H1 (cell line): ENCODE measurements around the gene TGOLN2. TPM values are rescaled to one million over a fixed set of nuclear protein-coding genes. Genes with fewer than 3 reads are reported as not detected.

Source experiments
- CTCF ChIA-PET: fragments of 300-600 bp; sonication (Branson Sonifier 250); formaldehyde crosslinking; loops from one replicate; lab custom pipeline; 2021; ENCODE audit not compliant: partially characterized antibody; lab: Charles Lee
- POLR2A ChIA-PET: fragments of 300-600 bp; sonication (Branson Sonifier 250); formaldehyde crosslinking; loops from one replicate; lab custom pipeline; 2021; ENCODE audit warnings: inconsistent platforms; ENCODE audit not compliant: partially characterized antibody; lab: Charles Lee
- DNase-seq, 2 experiments: peaks; one replicate each; pipeline versions ENCODE4 v3.0.0 to v3.0.0-alpha.2; 2010 to 2022; ENCODE audit warnings: low spot score in 2 of 2, low read depth in 1 of 2, mixed read lengths in 1 of 2
- FAIRE-seq: peaks from 2 replicates; lab custom pipeline; 2011; peaks lifted over from hg19 to GRCh38; lab: Jason Lieb, UNC
- H2AFZ ChIP-seq: 2 replicates; pipeline ENCODE4 v1.8.1; 2012; ENCODE audit warnings: low read length, inconsistent platforms
- H2AK5ac ChIP-seq: 2 replicates; pipeline ENCODE4 v1.6.1; 2013; ENCODE audit warnings: low read depth, low read length
- H2BK120ac ChIP-seq: replicated peaks from 2 replicates; pipeline ENCODE3; 2013; ENCODE audit warnings: low read depth, low read length, inconsistent platforms
- H2BK12ac ChIP-seq: 2 replicates; pipeline ENCODE4 v1.6.1; 2013; ENCODE audit warnings: low read depth, low read length
- H2BK15ac ChIP-seq: 2 replicates; pipeline ENCODE4 v1.6.1; 2013; ENCODE audit warnings: low read length
- H2BK20ac ChIP-seq: 2 replicates; pipeline ENCODE4 v1.6.1; 2013; ENCODE audit warnings: low read length
- H2BK5ac ChIP-seq: 2 replicates; pipeline ENCODE4 v1.6.1; 2013; ENCODE audit warnings: low read depth, low read length
- H3K14ac ChIP-seq: 2 replicates; pipeline ENCODE4 v1.6.1; 2013; ENCODE audit warnings: inconsistent platforms; ENCODE audit not compliant: insufficient read length
- H3K18ac ChIP-seq: 2 replicates; pipeline ENCODE4 v1.6.1; 2013; ENCODE audit warnings: low read length; ENCODE audit errors: extremely low read depth
- H3K23ac ChIP-seq: 2 replicates; pipeline ENCODE4 v1.6.1; 2013; ENCODE audit warnings: inconsistent platforms; ENCODE audit not compliant: insufficient read length
- H3K23me2 ChIP-seq: 2 replicates; pipeline ENCODE4 v1.6.1; 2013; ENCODE audit warnings: low read depth, low read length
- H3K27ac ChIP-seq: 2 replicates; pipeline ENCODE4 v1.6.1; 2011; ENCODE audit warnings: low read depth, low read length, inconsistent platforms
- H3K27me3 ChIP-seq, 4 experiments: replicated peaks in 1 of 4; 1 replicate in 1 of 4; 2 replicates in 3 of 4; pipeline versions ENCODE4 v1.6.1 to v1.8.1; 2011 to 2013; ENCODE audit warnings: low read length in 3 of 4, mild to moderate bottlenecking in 3 of 4, inconsistent platforms in 2 of 4, mixed read lengths in 2 of 4, moderate library complexity in 1 of 4; ENCODE audit not compliant: control insufficient read depth in 3 of 4, insufficient read depth in 3 of 4; ENCODE audit errors: extremely low read depth in 1 of 4
- H3K36me3 ChIP-seq, 4 experiments: 2 replicates each; pipeline versions ENCODE4 v1.6.1 to v1.8.1; 2011 to 2013; ENCODE audit warnings: mild to moderate bottlenecking in 4 of 4, low read length in 3 of 4, moderate library complexity in 2 of 4, control low read depth in 1 of 4, inconsistent platforms in 1 of 4; ENCODE audit not compliant: insufficient read depth in 4 of 4, control insufficient read depth in 2 of 4
- H3K4ac ChIP-seq: replicated peaks from 2 replicates; pipeline ENCODE3; 2013; ENCODE audit warnings: low read length, low read depth, mixed read lengths, inconsistent platforms; ENCODE audit not compliant: insufficient read length
- H3K4me1 ChIP-seq, 4 experiments: replicated peaks in 1 of 4; 1 replicate in 1 of 4; 2 replicates in 3 of 4; pipeline versions ENCODE4 v1.6.1 to v1.8.1; 2011 to 2013; ENCODE audit warnings: low read length in 3 of 4, inconsistent platforms in 2 of 4, mixed read lengths in 1 of 4; ENCODE audit not compliant: insufficient read depth in 4 of 4, control insufficient read depth in 3 of 4
- H3K4me2 ChIP-seq, 2 experiments: 2 replicates each; pipeline versions ENCODE4 v1.6.1 to v1.8.1; 2011 to 2013; ENCODE audit warnings: low read depth in 2 of 2, low read length in 2 of 2, control low read depth in 1 of 2, inconsistent platforms in 1 of 2, mild to moderate bottlenecking in 1 of 2; ENCODE audit not compliant: insufficient read depth in 1 of 2
- H3K4me3 ChIP-seq, 4 experiments: fragments of 200-600, 300-600 bp in 1 of 4; sonication (generic), shearing (Covaris generic), sonication (Bioruptor Twin) in 1 of 4; 2 replicates each; pipeline versions ENCODE4 v1.5.1 to v1.8.1; 2011 to 2016; ENCODE audit warnings: low read length in 4 of 4, low read depth in 3 of 4, control low read depth in 2 of 4, inconsistent platforms in 2 of 4, mild to moderate bottlenecking in 2 of 4, mixed read lengths in 1 of 4, moderate library complexity in 1 of 4; ENCODE audit not compliant: insufficient read depth in 2 of 4; ENCODE audit errors: extremely low read depth in 1 of 4
- H3K56ac ChIP-seq: replicated peaks from 2 replicates; pipeline ENCODE3; 2013; ENCODE audit warnings: low read depth, mild to moderate bottlenecking, mixed read lengths, low read length, inconsistent platforms; ENCODE audit not compliant: insufficient read length
- H3K79me1 ChIP-seq: 2 replicates; pipeline ENCODE4 v1.6.1; 2013; ENCODE audit warnings: low read depth, low read length, control low read depth
- H3K79me2 ChIP-seq, 2 experiments: 2 replicates each; pipeline versions ENCODE4 v1.6.1 to v1.8.1; 2012 to 2013; ENCODE audit warnings: low read length in 2 of 2, mild to moderate bottlenecking in 2 of 2, inconsistent platforms in 1 of 2; ENCODE audit not compliant: insufficient read depth in 2 of 2, control insufficient read depth in 1 of 2
- H3K9ac ChIP-seq, 4 experiments: replicated peaks in 1 of 4; 1 replicate in 1 of 4; 2 replicates in 3 of 4; pipeline versions ENCODE4 v1.6.1 to v1.8.1; 2011 to 2013; ENCODE audit warnings: low read depth in 3 of 4, low read length in 3 of 4, control low read depth in 2 of 4, mild to moderate bottlenecking in 2 of 4, moderate library complexity in 2 of 4, inconsistent platforms in 1 of 4; ENCODE audit errors: extremely low read depth in 1 of 4
- H3K9me3 ChIP-seq, 2 experiments: 2 replicates each; pipeline versions ENCODE4 v1.6.1 to v1.8.1; 2012 to 2013; ENCODE audit warnings: mild to moderate bottlenecking in 2 of 2, moderate library complexity in 2 of 2, control low read depth in 1 of 2, inconsistent platforms in 1 of 2, low read depth in 1 of 2, low read length in 1 of 2, mixed read lengths in 1 of 2; ENCODE audit not compliant: insufficient read depth in 2 of 2
- H4K20me1 ChIP-seq, 2 experiments: replicated peaks in 1 of 2; 2 replicates each; pipeline versions ENCODE3 to v1.8.1; 2011 to 2013; ENCODE audit warnings: inconsistent platforms in 2 of 2, low read length in 2 of 2, mild to moderate bottlenecking in 1 of 2; ENCODE audit not compliant: insufficient read depth in 2 of 2, control insufficient read depth in 1 of 2
- H4K5ac ChIP-seq: 2 replicates; pipeline ENCODE4 v1.6.1; 2013; ENCODE audit warnings: low read length, low read depth, mixed read lengths, inconsistent platforms; ENCODE audit not compliant: insufficient read length
- H4K8ac ChIP-seq: 2 replicates; pipeline ENCODE4 v1.8.0; 2013; ENCODE audit warnings: mild to moderate bottlenecking, moderate library complexity, low read length, inconsistent platforms; ENCODE audit not compliant: insufficient read depth; ENCODE audit errors: extremely low read depth
- H4K91ac ChIP-seq: replicated peaks from 2 replicates; pipeline ENCODE3; 2013; ENCODE audit warnings: low read length, mixed read lengths, inconsistent platforms; ENCODE audit not compliant: insufficient read length
- CHD2 ChIP-seq: IDR thresholded peaks from 2 replicates; pipeline ENCODE4 v1.6.1; 2012; ENCODE audit warnings: low read length, improper control_type of control experiment
- HDAC2 ChIP-seq, 2 experiments: fragments of 300-600 bp in 1 of 2; sonication (generic) in 1 of 2; IDR thresholded peaks; 2 replicates each; pipeline ENCODE4 v1.6.1; 2011 to 2012; ENCODE audit warnings: low read depth in 2 of 2, low read length in 2 of 2, mild to moderate bottlenecking in 2 of 2, moderate library complexity in 2 of 2, borderline replicate concordance in 1 of 2, inconsistent platforms in 1 of 2
- KDM1A ChIP-seq: fragments of 200-600, 300-600 bp; sonication (generic); IDR thresholded peaks from 2 replicates; pipeline ENCODE4 v1.7.1; 2016; ENCODE audit warnings: mild to moderate bottlenecking, low read length, borderline replicate concordance
- KDM4A ChIP-seq: IDR thresholded peaks from one replicate; pipeline ENCODE4 v1.7.1; 2012; ENCODE audit warnings: low read depth, mild to moderate bottlenecking, moderate library complexity, low read length, inconsistent platforms; ENCODE audit not compliant: severe bottlenecking
- MAFK ChIP-seq: IDR thresholded peaks from 2 replicates; pipeline ENCODE4 v1.6.1; 2012; ENCODE audit warnings: low read depth, mild to moderate bottlenecking, improper control_type of control experiment, low read length
- POU5F1 ChIP-seq: IDR thresholded peaks from 2 replicates; pipeline ENCODE4 v1.6.1; 2011; ENCODE audit warnings: low read depth, mild to moderate bottlenecking, low read length, moderate library complexity
- SP4 ChIP-seq: IDR thresholded peaks from 2 replicates; pipeline ENCODE4 v1.6.1; 2012; ENCODE audit warnings: low read length, inconsistent platforms
- USF2 ChIP-seq: IDR thresholded peaks from 2 replicates; pipeline ENCODE4 v1.6.1; 2011; ENCODE audit warnings: low read length, improper control_type of control experiment
- WGBS, 2 experiments: shearing (Covaris generic) in 1 of 2; methylation state at CpG; one replicate each; pipeline versions ENCODE4 v1.1.6 to v1.1.7; 2013 to 2015; ENCODE audit warnings: low lambda C conversion rate in 2 of 2, mixed read lengths in 2 of 2, inconsistent platforms in 1 of 2, low coverage in 1 of 2, missing lambda C conversion rate in 1 of 2; ENCODE audit not compliant: insufficient replicate concordance in 2 of 2, insufficient coverage in 1 of 2, insufficient read length in 1 of 2; ENCODE audit errors: extremely low coverage in 1 of 2, missing lambda C conversion rate in 1 of 2; 5-methylcytosine and 5-hydroxymethylcytosine counted together
- polyA plus RNA-seq, 7 experiments: library from polyadenylated mRNA; depleted of rRNA in 3 of 7; stranded (reverse) in 5 of 7; unstranded in 2 of 7; fragments of >200 nt in 5 of 7; fragments of 200-250 nt in 2 of 7; gene quantifications; 1 replicate in 5 of 7; 2 replicates in 1 of 7; 4 replicates in 1 of 7; pipeline versions ENCODE4 v1.2.1 to v1.2.3, GENCODE V29; 2011 to 2013; ENCODE audit warnings: missing spikeins in 2 of 7, mixed read lengths in 2 of 7
- total RNA-seq: library from RNA; stranded (reverse); fragmentation: NEBNext Ultra II Directional; extraction: Animal tissue kit (Norgen Biotek cat#: 25700); gene quantifications from 2 replicates; pipeline ENCODE4 v1.2.1, GENCODE V29; 2021
- TF ChIP-seq, protein P1 (sequence below): IDR thresholded peaks from 2 replicates; pipeline ENCODE4 v1.6.1; 2012; ENCODE audit warnings: inconsistent platforms

TGOLN2 gene
- total and polyA plus RNA-seq, 2 of the 8 experiments (the other 6 are each of a cell fraction or from before 2014, with no cell fraction given): 33.9 to 38.9 TPM

- Histone ChIP-seq H4K8ac (no peak overlapping the region), H2AFZ (no peak overlapping the region), H3K9me3 (no peaks in the 10 kb centered on the region; a peak in 1 of 4 replicates), H3K4me2 (no peak overlapping the region), H3K23ac (no peak overlapping the region), H3K56ac (no peak overlapping the region), H2BK15ac (no peak overlapping the region; the same call in 1 of the 2 replicates), H3K4ac (no peak overlapping the region), H3K36me3 (peaks cover 0 to 3% (median 0%) of the 10 kb centered on the region in 4 experiments; a peak in 1 of 8 replicates), H2BK5ac (no peak overlapping the region), H4K20me1 (peaks cover 0 to 3% of the 10 kb centered on the region in 2 experiments), H3K4me3 (no peak overlapping the region), H2BK20ac (no peak overlapping the region), H4K5ac (no peak overlapping the region), H2BK12ac (no peak overlapping the region), H4K91ac (no peak overlapping the region), H3K23me2 (peaks cover 15% of the 10 kb centered on the region), H3K4me1 (peaks cover 0 to 11% (median 6%) of the 10 kb centered on the region in 4 experiments; a peak in 6 of 7 replicates), H3K27me3 (no peaks in the 10 kb centered on the region; a peak in 1 of 7 replicates), H2AK5ac (no peak overlapping the region), H3K9ac (no peak overlapping the region), H3K27ac (no peak overlapping the region), H3K14ac (no peak overlapping the region), H3K18ac (no peak overlapping the region), H3K79me2 (peaks cover 7 to 14% of the 10 kb centered on the region in 2 experiments), H3K79me1 (peaks cover 6% of the 10 kb centered on the region), H2BK120ac (no peak overlapping the region)
- TF ChIP-seq, protein P1, sequence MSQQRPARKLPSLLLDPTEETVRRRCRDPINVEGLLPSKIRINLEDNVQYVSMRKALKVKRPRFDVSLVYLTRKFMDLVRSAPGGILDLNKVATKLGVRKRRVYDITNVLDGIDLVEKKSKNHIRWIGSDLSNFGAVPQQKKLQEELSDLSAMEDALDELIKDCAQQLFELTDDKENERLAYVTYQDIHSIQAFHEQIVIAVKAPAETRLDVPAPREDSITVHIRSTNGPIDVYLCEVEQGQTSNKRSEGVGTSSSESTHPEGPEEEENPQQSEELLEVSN: no peak
- TF ChIP-seq KDM4A (no peak), HDAC2 (IDR thresholded peaks at IDR 0.05; ENCODE audit: borderline replicate concordance in 1 of 2, low read depth in 2 of 2, low read length in 2 of 2) (no peak), USF2 (no peak), CHD2 (no peak), MAFK (no peak), KDM1A (no peak), SP4 (no peak), POU5F1 (no peak)
- no peak for DNase-seq
- WGBS, 2 experiments: 83% methylated on average over 13 of the region's 13 CpGs; no CpG with 5 or more reads in 1 of the 2 experiments
- FAIRE-seq: no peak
- CTCF ChIA-PET: interaction anchor here (1.3 to 1.8 kb wide), 3 partner anchors 9 to 226 kb away, joined by 3 to 4 read pairs (median 4); no protein-coding TSS in a partner anchor
- POLR2A ChIA-PET: interaction anchor here (1.7 to 3.5 kb wide), 2 partner anchors 10 to 210 kb away, joined by 6 to 23 read pairs; partner anchors contain the start of gene MAT2A
Measured at GRCh38 chr2:85330839-85331636, 3.2 kb upstream of the TGOLN2 start.
